Fibroblast of pulmonary artery (primary cell): ENCODE data around the gene TSKU.

Experiments
- DNase-seq: peaks from one replicate; pipeline ENCODE4 v3.0.0-alpha.2; 2010; ENCODE audit warnings: low read depth
- H3K4me3 ChIP-seq: replicated peaks from 2 replicates; pipeline ENCODE4 v1.5.1; 2011; ENCODE audit warnings: low read depth, mild to moderate bottlenecking, control low read depth, low read length, moderate library complexity
- CTCF ChIP-seq: IDR thresholded peaks from 2 replicates; pipeline ENCODE4 v1.5.1; 2011; ENCODE audit warnings: mild to moderate bottlenecking, control low read depth, low read length, inconsistent platforms; ENCODE audit errors: missing control alignments

TSKU gene

DNA sequence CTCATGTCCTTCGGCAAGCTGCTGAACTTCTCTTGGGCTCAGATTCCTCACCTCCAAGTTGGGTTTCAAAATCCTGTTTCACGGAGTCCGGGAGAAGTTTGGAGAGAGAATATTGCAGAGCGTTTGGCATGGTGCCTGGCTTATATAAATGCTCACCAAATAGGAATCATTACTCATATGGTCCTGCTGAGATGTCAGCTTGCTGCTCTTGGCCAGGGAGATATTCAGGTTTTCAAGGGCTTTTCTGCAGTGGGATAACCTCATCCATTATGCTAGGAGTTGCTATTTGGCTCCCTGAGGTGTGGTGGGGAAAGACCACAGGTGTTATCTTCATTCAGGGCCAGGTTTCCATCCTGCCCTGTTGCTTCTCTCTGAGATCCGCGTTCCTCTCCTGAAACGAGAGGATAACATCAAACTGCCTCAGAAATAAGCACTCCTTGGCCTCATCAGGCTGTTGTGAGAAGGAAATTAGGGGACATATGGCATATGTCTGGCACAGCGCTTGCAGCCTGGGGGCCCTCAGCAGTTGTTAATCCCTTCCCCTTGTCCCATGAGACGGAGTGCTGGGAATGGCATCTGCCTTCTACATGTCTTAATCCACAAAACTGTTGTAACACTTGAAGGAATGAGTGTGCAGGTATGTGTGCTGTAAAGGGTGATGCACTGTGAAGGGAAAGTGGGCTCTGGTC lies 47.6 kb downstream of the TSKU start:
- peak; percentile 86 for DNase-seq
- H3K4me3 ChIP-seq: no peak overlapping the region
- TF ChIP-seq CTCF: no peak

GRCh38 chr11:76831686-76832310 lies 48.6 kb downstream of the TSKU start:
- TF ChIP-seq CTCF: no peak
- no peak for DNase-seq
- H3K4me3 ChIP-seq: no peak overlapping the region

GRCh38 chr11:76832361-76832760 lies 49.2 kb downstream of the TSKU start:
- TF ChIP-seq CTCF: no peak
- no peak for DNase-seq

DNA sequence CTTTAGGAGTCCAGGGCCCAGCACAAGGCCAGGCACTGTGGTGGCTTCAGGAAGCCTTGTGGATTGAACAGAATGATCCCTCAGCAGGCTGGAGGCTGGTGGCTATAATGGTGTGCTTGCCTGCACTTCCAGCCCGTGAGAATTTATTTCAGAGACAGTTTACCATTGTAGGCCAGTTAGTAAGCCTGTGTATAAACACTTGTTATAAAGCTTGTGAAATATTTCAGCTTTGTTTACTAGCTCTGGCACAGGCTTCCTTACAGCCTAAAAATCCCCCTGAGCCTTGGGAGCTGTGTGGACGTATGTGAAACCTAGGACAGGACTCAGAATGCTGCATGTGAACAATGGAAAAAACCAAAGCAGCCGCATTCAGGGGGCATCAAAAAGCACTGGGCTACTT lies 51.0 kb downstream of the TSKU start:
- no peak for DNase-seq
- no peak overlapping the region for H3K4me3 ChIP-seq
- TF ChIP-seq CTCF: no peak

More at GRCh38 chr11:76832361-76832760, 49.2 kb downstream of the TSKU start:
- H3K4me3 ChIP-seq: no peak overlapping the region

DNA sequence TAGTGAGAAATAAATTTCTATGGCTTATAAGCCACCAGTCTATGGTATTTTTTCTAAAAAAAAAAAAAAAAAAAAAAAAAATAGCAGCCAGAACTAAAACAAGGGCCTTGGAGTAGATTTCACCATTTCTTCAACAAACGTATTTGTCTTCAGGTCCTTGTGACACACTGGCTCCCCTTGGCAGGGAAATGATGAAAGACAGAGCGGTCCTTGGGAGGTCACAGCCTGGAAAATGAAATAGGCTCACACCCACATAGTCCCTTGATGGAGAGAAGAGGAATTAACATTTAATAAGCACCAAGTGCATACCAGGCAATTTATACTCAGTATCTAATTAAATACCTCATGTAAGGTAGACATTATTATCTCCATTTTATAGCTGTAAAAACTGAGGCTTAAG lies 51.9 kb downstream of the TSKU start:
- no peak overlapping the region for H3K4me3 ChIP-seq
- no peak for DNase-seq
- no peak for TF ChIP-seq CTCF

GRCh38 chr11:76835928-76836612 lies 52.9 kb downstream of the TSKU start:
- H3K4me3 ChIP-seq: no peak overlapping the region
- no peak for TF ChIP-seq CTCF
- peak; percentile 82 for DNase-seq
